GM10266 (cell line): ENCODE data around the gene LDLRAP1.

Experiments
- DNase-seq: peaks from one replicate; pipeline ENCODE4 v3.0.0; 2012; ENCODE audit errors: extremely low spot score
- TF ChIP-seq, protein P1 (sequence below): IDR thresholded peaks from 2 replicates; pipeline ENCODE4 v1.5.1; 2012; ENCODE audit warnings: mild to moderate bottlenecking, low read depth; ENCODE audit not compliant: control insufficient read depth, insufficient read depth; ENCODE audit errors: missing control alignments

Gene LDLRAP1

GRCh38 chr1:25546193-25546592, 2.8 kb downstream of the LDLRAP1 start:
- TF ChIP-seq, protein P1, sequence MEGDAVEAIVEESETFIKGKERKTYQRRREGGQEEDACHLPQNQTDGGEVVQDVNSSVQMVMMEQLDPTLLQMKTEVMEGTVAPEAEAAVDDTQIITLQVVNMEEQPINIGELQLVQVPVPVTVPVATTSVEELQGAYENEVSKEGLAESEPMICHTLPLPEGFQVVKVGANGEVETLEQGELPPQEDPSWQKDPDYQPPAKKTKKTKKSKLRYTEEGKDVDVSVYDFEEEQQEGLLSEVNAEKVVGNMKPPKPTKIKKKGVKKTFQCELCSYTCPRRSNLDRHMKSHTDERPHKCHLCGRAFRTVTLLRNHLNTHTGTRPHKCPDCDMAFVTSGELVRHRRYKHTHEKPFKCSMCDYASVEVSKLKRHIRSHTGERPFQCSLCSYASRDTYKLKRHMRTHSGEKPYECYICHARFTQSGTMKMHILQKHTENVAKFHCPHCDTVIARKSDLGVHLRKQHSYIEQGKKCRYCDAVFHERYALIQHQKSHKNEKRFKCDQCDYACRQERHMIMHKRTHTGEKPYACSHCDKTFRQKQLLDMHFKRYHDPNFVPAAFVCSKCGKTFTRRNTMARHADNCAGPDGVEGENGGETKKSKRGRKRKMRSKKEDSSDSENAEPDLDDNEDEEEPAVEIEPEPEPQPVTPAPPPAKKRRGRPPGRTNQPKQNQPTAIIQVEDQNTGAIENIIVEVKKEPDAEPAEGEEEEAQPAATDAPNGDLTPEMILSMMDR: no peak
- DNase-seq: no peak

- no peak for DNase-seq
- TF ChIP-seq, protein P1: no peak
These were observed 5.2 kb downstream of the LDLRAP1 start for GRCh38 chr1:25548601-25549000.

- TF ChIP-seq, protein P1: no peak
- DNase-seq: peak; percentile 90
These were observed 6.1 kb downstream of the LDLRAP1 start for GRCh38 chr1:25549273-25550154.

- TF ChIP-seq, protein P1: no peak
- DNase-seq: no peak
These were observed 6.7 kb downstream of the LDLRAP1 start for GRCh38 chr1:25550155-25550506.

GRCh38 chr1:25550683-25551310, 7.4 kb downstream of the LDLRAP1 start:
- no peak for DNase-seq
- TF ChIP-seq, protein P1: no peak

- DNase-seq: no peak
These were observed 10.5 kb downstream of the LDLRAP1 start for GRCh38 chr1:25553749-25554429.

More at GRCh38 chr1:25553749-25554429, 10.5 kb downstream of the LDLRAP1 start:
- TF ChIP-seq, protein P1: no peak
